Choroid plexus epithelial cell (primary cell): Measurements from ENCODE around the gene ZNF835.

Source experiments
- DNase-seq: peaks from one replicate; pipeline ENCODE4 v3.0.0-alpha.2; 2010; ENCODE audit warnings: low read depth
- H3K4me3 ChIP-seq: 2 replicates; pipeline ENCODE4 v1.5.1; 2011; ENCODE audit warnings: low read depth, mild to moderate bottlenecking, control low read depth, low read length, moderate library complexity
- TF ChIP-seq, protein P1 (sequence below): conservative IDR thresholded peaks from 2 replicates; pipeline ENCODE4 v1.5.1; 2011; ENCODE audit warnings: low read depth, mild to moderate bottlenecking, control low read depth, inconsistent platforms, low read length, moderate library complexity

ZNF835 gene

GRCh38 chr19:56664511-56664910, 7.0 kb downstream of the ZNF835 start:
- no peak for DNase-seq
- no peak overlapping the region for H3K4me3 ChIP-seq
- TF ChIP-seq, protein P1, sequence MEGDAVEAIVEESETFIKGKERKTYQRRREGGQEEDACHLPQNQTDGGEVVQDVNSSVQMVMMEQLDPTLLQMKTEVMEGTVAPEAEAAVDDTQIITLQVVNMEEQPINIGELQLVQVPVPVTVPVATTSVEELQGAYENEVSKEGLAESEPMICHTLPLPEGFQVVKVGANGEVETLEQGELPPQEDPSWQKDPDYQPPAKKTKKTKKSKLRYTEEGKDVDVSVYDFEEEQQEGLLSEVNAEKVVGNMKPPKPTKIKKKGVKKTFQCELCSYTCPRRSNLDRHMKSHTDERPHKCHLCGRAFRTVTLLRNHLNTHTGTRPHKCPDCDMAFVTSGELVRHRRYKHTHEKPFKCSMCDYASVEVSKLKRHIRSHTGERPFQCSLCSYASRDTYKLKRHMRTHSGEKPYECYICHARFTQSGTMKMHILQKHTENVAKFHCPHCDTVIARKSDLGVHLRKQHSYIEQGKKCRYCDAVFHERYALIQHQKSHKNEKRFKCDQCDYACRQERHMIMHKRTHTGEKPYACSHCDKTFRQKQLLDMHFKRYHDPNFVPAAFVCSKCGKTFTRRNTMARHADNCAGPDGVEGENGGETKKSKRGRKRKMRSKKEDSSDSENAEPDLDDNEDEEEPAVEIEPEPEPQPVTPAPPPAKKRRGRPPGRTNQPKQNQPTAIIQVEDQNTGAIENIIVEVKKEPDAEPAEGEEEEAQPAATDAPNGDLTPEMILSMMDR: no peak

DNA sequence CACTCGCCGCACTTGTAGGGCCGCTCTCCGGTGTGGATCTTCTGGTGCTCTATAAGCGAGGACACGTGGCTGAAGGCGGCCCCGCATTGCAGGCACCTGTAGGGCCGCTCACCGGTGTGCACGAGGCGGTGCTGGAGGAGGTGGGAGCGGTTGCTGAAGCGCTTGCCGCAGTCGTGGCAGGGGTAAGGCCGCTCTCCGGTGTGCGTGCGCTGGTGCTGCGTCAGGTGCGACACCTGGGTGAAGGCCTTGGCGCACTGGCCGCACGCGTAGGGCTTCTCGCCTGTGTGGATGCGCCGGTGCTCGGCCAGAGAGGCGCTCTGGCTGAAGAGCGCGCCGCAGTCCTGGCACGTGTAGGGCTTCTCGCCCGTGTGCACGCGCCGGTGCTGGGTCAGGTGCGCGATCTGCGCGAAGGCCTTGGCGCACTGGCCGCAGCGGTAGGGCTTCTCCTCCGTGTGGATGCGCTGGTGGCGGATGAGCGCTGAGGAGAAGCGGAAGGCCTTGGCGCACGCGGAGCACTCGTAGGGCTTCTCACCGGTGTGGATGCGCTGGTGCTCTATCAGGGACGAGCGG, 7.5 kb downstream of the ZNF835 start:
- DNase-seq: no peak
- TF ChIP-seq, protein P1: no peak
- H3K4me3 ChIP-seq: no peak overlapping the region

DNA sequence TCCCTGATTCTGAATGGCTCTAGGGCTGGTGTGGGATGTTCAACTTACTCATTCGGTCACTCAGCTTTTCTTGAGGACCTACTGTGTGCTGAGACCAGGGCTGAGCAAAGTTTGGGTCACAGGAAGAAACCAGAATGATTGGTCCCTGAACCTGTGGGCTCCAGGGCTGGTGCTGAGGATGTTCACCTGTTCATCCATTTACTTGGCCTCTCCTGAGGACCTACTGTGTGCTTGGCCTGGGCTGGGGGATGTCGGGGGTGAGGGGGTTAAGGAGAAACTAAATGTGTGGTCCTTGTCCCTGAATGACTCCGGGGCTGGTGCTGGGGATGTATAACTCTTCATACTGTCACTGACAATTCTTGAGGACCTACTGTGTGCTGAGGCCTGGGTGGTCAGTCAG, 10.3 kb downstream of the ZNF835 start:
- DNase-seq: no peak
- TF ChIP-seq, protein P1: no peak
- H3K4me3 ChIP-seq: no peak overlapping the region

DNA sequence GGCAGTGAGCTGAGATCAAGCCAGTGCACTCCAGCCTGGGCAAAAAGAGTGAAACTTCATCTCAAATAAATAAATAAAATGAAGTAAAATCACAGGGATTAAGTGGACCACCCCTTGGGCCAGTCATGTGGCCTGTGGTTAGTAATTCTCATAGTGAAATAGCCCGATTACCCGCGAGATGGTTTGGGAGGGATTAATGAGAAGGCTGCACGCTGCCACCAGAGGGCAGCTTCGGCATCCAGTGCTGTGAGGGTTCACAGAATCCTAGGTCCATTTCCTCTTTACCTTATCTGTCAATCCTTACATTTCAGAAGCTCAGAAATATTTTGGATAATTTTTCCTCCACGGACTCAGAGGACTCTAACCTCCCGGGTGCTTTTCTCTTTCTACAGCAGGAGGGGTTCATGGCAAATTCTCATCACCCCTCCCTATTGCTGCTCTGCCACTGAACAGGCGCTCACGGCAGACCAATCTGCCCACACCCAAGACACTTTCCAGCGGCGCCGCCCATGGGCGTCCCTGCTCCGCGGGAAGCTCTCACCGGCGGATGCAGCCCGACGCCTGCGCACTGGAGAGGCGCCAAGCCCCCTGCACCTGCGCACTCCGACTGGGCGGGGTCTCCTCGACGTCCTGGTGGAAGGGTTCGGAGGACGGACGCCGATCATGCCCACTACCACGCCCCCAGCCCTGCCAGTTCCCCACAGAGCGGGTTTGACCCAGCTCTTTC, 11.0 kb downstream of the ZNF835 start:
- H3K4me3 ChIP-seq: no peak overlapping the region
- TF ChIP-seq, protein P1: no peak
- no peak for DNase-seq

DNA sequence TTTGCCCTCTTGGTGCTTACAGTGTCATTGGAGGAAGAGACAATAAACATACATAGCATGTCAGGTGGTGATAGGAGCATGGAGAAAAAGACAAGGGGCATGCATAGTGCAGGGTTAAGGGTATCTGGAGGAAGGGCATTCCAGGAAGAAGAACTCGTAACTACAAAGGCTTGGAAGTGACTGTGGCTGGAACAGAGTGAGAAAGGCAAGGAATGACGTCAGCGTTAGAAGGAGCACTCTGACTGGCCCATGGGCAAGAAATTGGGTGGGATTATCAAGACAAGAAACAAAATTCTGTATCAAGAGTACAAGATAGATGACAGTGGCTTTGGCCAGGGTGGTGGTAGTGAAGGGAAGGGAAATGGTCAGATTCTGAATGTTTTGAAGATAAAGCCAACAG, 17.4 kb downstream of the ZNF835 start:
- H3K4me3 ChIP-seq: no peak overlapping the region
- no peak for DNase-seq
- TF ChIP-seq, protein P1: no peak

- TF ChIP-seq, protein P1: no peak
- no peak for DNase-seq
- no peak overlapping the region for H3K4me3 ChIP-seq
Measured at GRCh38 chr19:56643460-56643955, 28.0 kb downstream of the ZNF835 start.
